Keratinocyte (primary cell): ENCODE results near the gene ID3. TPM values are rescaled to one million over a fixed set of nuclear protein-coding genes. Genes with fewer than 3 reads are reported as not detected.

ENCODE experiments used
- DNase-seq: peaks from one replicate; pipeline ENCODE4 v3.0.0-alpha.2; 2011; ENCODE audit warnings: low read depth, missing footprints, low spot score
- FAIRE-seq: peaks from 2 replicates; lab custom pipeline; 2011; peaks lifted over from hg19 to GRCh38; lab: Jason Lieb, UNC
- H2AFZ ChIP-seq: 2 replicates; pipeline ENCODE4 v1.6.0; 2012; ENCODE audit warnings: low read length, control low read depth, inconsistent platforms; ENCODE audit not compliant: control insufficient read depth
- H3K27ac ChIP-seq: 2 replicates; pipeline ENCODE4 v1.5.1; 2011; ENCODE audit warnings: low read length; ENCODE audit not compliant: control insufficient read depth, insufficient read depth
- H3K27me3 ChIP-seq: 3 replicates; pipeline ENCODE4 v1.6.0; 2011; ENCODE audit warnings: low read length; ENCODE audit not compliant: control insufficient read depth, insufficient read depth; ENCODE audit errors: extremely low read depth
- H3K36me3 ChIP-seq, 2 experiments: 2 replicates in 1 of 2; 3 replicates in 1 of 2; pipeline ENCODE4 v1.5.1; 2011; ENCODE audit warnings: low read length in 2 of 2, mild to moderate bottlenecking in 1 of 2; ENCODE audit not compliant: control insufficient read depth in 2 of 2, insufficient read depth in 2 of 2; ENCODE audit errors: extremely low read depth in 1 of 2
- H3K4me1 ChIP-seq: 3 replicates; pipeline ENCODE4 v1.5.1; 2011; ENCODE audit warnings: low read length; ENCODE audit not compliant: control insufficient read depth, insufficient read depth; ENCODE audit errors: extremely low read depth
- H3K4me2 ChIP-seq: 3 replicates; pipeline ENCODE4 v1.6.0; 2011; ENCODE audit warnings: low read depth, low read length; ENCODE audit not compliant: control insufficient read depth, insufficient read depth; ENCODE audit errors: extremely low read depth
- H3K4me3 ChIP-seq, 3 experiments: fragments of 200-600 bp in 1 of 3; sonication (generic) in 1 of 3; 2 replicates in 2 of 3; 3 replicates in 1 of 3; pipeline ENCODE4 v1.5.1; 2011 to 2016; ENCODE audit warnings: low read length in 3 of 3, mild to moderate bottlenecking in 3 of 3, control low read depth in 2 of 3, inconsistent platforms in 1 of 3, low read depth in 1 of 3, mixed read lengths in 1 of 3, mixed run types in 1 of 3, moderate library complexity in 1 of 3; ENCODE audit not compliant: control insufficient read depth in 2 of 3, insufficient read depth in 2 of 3; ENCODE audit errors: extremely low read depth in 1 of 3
- H3K79me2 ChIP-seq: 2 replicates; pipeline ENCODE4 v1.6.0; 2012; ENCODE audit warnings: low read length; ENCODE audit not compliant: control insufficient read depth, insufficient read depth
- H3K9ac ChIP-seq: 3 replicates; pipeline ENCODE4 v1.6.0; 2011; ENCODE audit warnings: low read length; ENCODE audit not compliant: control insufficient read depth, insufficient read depth; ENCODE audit errors: extremely low read depth
- H3K9me1 ChIP-seq: 3 replicates; pipeline ENCODE4 v1.6.0; 2011; ENCODE audit warnings: low read length; ENCODE audit not compliant: control insufficient read depth, insufficient read depth; ENCODE audit errors: extremely low read depth
- H3K9me3 ChIP-seq: 2 replicates; pipeline ENCODE4 v1.5.1; 2012; ENCODE audit warnings: low read depth, low read length; ENCODE audit not compliant: control insufficient read depth
- H4K20me1 ChIP-seq: 3 replicates; pipeline ENCODE4 v1.6.0; 2011; ENCODE audit warnings: low read length; ENCODE audit not compliant: control insufficient read depth, insufficient read depth; ENCODE audit errors: extremely low read depth
- CTCF ChIP-seq, 3 experiments: IDR thresholded peaks in 1 of 3; conservative IDR thresholded peaks in 1 of 3; optimal IDR thresholded peaks in 1 of 3; 2 replicates in 2 of 3; 3 replicates in 1 of 3; pipeline versions ENCODE3 to v1.5.1; 2011; ENCODE audit warnings: low read length in 3 of 3, mild to moderate bottlenecking in 3 of 3, moderate library complexity in 2 of 3, control low read depth in 1 of 3, inconsistent platforms in 1 of 3; ENCODE audit not compliant: insufficient read depth in 2 of 3; ENCODE audit errors: extremely low read depth in 1 of 3
- EZH2 ChIP-seq: IDR thresholded peaks from one replicate; pipeline ENCODE4 v1.6.1; 2012; ENCODE audit warnings: inconsistent platforms, mild to moderate bottlenecking, low read length, moderate library complexity
- dilution Hi-C: fragments of 300-500 bp; cut with MboI; formaldehyde crosslinking; loops from one replicate; pipeline ENCODE4 v1.7.0; 2020; ENCODE audit warnings: low sequenced_read_pairs; ENCODE audit not compliant: extremely low pct_ligation_motif_present
- polyA plus RNA-seq, 5 experiments: library from polyadenylated mRNA; depleted of rRNA in 3 of 5; stranded (reverse) in 3 of 5; stranded (forward) in 1 of 5; unstranded in 1 of 5; fragments of >200 nt; gene quantifications; 1 replicate in 1 of 5; 2 replicates in 3 of 5; 3 replicates in 1 of 5; pipeline versions ENCODE4 v1.2.1 to v1.2.3, GENCODE V29; 2011 to 2012; ENCODE audit warnings: missing spikeins in 2 of 5, low read depth in 1 of 5, low replicate concordance in 1 of 5

Gene ID3
- polyA plus RNA-seq, 1 donor (not counting 4 experiments of a cell fraction or from before 2014, with no cell fraction given): 38.0 TPM

GRCh38 chr1:23574265-23574754 is 15.0 kb upstream of the ID3 start:
- Histone ChIP-seq H3K79me2 (no peaks in the 10 kb centered on the region), H3K9me1 (peaks cover 2% of the 10 kb centered on the region), H3K9ac (no peak overlapping the region), H4K20me1 (no peaks in the 10 kb centered on the region), H2AFZ (no peak overlapping the region), H3K27me3 (peaks cover under 1% of the 10 kb centered on the region), H3K9me3 (no peaks in the 10 kb centered on the region), H3K4me1 (peaks cover 14% of the 10 kb centered on the region), H3K36me3 (no peaks in the 10 kb centered on the region), H3K27ac (no peak overlapping the region), H3K4me2 (no peak overlapping the region), H3K4me3 (no peak overlapping the region)
- FAIRE-seq (no peak), DNase-seq (no peak)
- dilution Hi-C loops: no loop called here
- TF ChIP-seq EZH2 (no peak), CTCF (optimal IDR thresholded peaks at IDR 0.05 in 1 of 3, IDR thresholded peaks at IDR 0.05 in 1 of 3, conservative IDR thresholded peaks at IDR 0.05 in 1 of 3; ENCODE audit: extremely low read depth in 1 of 3, insufficient read depth in 2 of 3, low read length in 3 of 3) (no peak)

- no peaks in the 10 kb centered on the region for H4K20me1 ChIP-seq
- H3K27ac ChIP-seq: no peak overlapping the region
Observed at GRCh38 chr1:23573574-23574182, 14.4 kb upstream of the ID3 start.

More at GRCh38 chr1:23573574-23574182, 14.4 kb upstream of the ID3 start:
- Histone ChIP-seq H3K27me3 (peaks cover 7% of the 10 kb centered on the region), H3K4me2 (no peak overlapping the region), H3K4me3 (no peak overlapping the region), H3K9me3 (no peaks in the 10 kb centered on the region), H3K4me1 (peaks cover 14% of the 10 kb centered on the region), H2AFZ (no peak overlapping the region), H3K9me1 (peaks cover 2% of the 10 kb centered on the region), H3K36me3 (no peaks in the 10 kb centered on the region), H3K9ac (no peak overlapping the region), H3K79me2 (no peaks in the 10 kb centered on the region)
- DNase-seq (no peak), FAIRE-seq (no peak)
- dilution Hi-C loops: no loop called here
- TF ChIP-seq CTCF (optimal IDR thresholded peaks at IDR 0.05 in 1 of 3, IDR thresholded peaks at IDR 0.05 in 1 of 3, conservative IDR thresholded peaks at IDR 0.05 in 1 of 3; ENCODE audit: extremely low read depth in 1 of 3, insufficient read depth in 2 of 3, low read length in 3 of 3): no peak
- TF ChIP-seq EZH2: no peak
